ENCODE data around the gene PTOV1. TPM values are rescaled to one million over a fixed set of nuclear protein-coding genes. Genes with fewer than 3 reads are reported as not detected.

Gene PTOV1
- total and polyA plus RNA-seq, 10 of the 15 experiments (the other 5 are each of a cell fraction or from before 2014, with no cell fraction given): 3.2 to 83.5 (median 22.3) TPM

DNA sequence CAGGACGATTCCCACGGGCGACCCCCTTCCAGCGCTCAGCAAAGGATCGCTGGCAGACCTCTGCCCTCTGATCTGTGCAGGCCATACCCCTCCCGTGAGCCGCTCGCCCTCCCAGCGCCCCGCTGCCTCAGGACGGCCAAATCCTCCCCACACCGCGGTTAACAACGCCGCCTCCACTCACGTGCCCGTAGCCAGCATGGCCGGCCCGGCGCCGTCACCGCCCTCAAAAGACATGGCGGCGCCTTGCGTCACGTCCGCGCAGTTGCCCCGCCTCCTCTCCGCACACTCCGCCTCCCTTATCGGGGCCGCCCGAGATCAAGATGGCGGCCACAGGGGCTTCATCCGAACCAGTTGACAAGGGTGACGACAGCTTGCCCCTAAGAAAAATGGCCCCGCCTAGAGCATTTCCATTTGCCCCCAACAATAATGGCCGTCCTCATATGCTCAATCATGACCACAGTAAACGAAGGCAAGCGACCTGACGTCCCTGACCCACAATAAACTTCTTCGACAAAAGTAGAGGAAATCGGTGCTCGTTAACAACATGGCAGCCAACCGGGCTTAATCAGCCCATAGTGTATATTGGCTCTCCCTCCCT lies 25.6 kb downstream of the PTOV1 start (continued):
- TF ChIP-seq IRF3 (IDR thresholded peaks at IDR 0.05): no peak
- TF ChIP-seq SUZ12 (IDR thresholded peaks at IDR 0.05; ENCODE audit: unreplicated experiment): no peak
- no peak for TF ChIP-seq ZNF622 (IDR thresholded peaks at IDR 0.05)
- TF ChIP-seq WRNIP1 (IDR thresholded peaks at IDR 0.05; ENCODE audit: borderline replicate concordance, low read depth, low read length): no peak
- TF ChIP-seq E2F4 (IDR thresholded peaks at IDR 0.05; ENCODE audit: low read depth, low read length): no peak
- TF ChIP-seq TARDBP (IDR thresholded peaks at IDR 0.05; ENCODE audit: borderline replicate concordance): no peak; the same call in 1 of the 2 replicates
- no peak for TF ChIP-seq RBBP5 (conservative IDR thresholded peaks at IDR 0.05)
- TF ChIP-seq, protein P1, sequence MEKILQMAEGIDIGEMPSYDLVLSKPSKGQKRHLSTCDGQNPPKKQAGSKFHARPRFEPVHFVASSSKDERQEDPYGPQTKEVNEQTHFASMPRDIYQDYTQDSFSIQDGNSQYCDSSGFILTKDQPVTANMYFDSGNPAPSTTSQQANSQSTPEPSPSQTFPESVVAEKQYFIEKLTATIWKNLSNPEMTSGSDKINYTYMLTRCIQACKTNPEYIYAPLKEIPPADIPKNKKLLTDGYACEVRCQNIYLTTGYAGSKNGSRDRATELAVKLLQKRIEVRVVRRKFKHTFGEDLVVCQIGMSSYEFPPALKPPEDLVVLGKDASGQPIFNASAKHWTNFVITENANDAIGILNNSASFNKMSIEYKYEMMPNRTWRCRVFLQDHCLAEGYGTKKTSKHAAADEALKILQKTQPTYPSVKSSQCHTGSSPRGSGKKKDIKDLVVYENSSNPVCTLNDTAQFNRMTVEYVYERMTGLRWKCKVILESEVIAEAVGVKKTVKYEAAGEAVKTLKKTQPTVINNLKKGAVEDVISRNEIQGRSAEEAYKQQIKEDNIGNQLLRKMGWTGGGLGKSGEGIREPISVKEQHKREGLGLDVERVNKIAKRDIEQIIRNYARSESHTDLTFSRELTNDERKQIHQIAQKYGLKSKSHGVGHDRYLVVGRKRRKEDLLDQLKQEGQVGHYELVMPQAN (conservative IDR thresholded peaks at IDR 0.05): peak; percentile 35; the same call in 1 of the 2 replicates
- TF ChIP-seq YBX1 (IDR thresholded peaks at IDR 0.05): no peak
- no peak for TF ChIP-seq SMAD1 (IDR thresholded peaks at IDR 0.05; ENCODE audit: low read depth, partially characterized antibody)
- TF ChIP-seq NRF1 (conservative IDR thresholded peaks at IDR 0.05; ENCODE audit: low read depth, low read length): peak; percentile 16; the same call in 1 of the 2 replicates
- peak; percentile 29; the same call in 1 of the 2 replicates for TF ChIP-seq POLR2AphosphoS5 (IDR thresholded peaks at IDR 0.05; ENCODE audit: low read length)
- TF ChIP-seq, protein P2, sequence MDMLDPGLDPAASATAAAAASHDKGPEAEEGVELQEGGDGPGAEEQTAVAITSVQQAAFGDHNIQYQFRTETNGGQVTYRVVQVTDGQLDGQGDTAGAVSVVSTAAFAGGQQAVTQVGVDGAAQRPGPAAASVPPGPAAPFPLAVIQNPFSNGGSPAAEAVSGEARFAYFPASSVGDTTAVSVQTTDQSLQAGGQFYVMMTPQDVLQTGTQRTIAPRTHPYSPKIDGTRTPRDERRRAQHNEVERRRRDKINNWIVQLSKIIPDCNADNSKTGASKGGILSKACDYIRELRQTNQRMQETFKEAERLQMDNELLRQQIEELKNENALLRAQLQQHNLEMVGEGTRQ (IDR thresholded peaks at IDR 0.05; ENCODE audit: borderline replicate concordance, low read depth, low read length): no peak
- no peak for TF ChIP-seq KDM1A (IDR thresholded peaks at IDR 0.05; ENCODE audit: borderline replicate concordance)
- TF ChIP-seq TCF12 (IDR thresholded peaks at IDR 0.05; ENCODE audit: low read depth, low read length): no peak
- no peak for TF ChIP-seq BCL11A (IDR thresholded peaks at IDR 0.05; ENCODE audit: low read depth, low read length)
- 0 out of 4 replicates have a peak, but pooled peaks of 1 of the 2 experiments have one; percentile 19 for TF ChIP-seq SRF (IDR thresholded peaks at IDR 0.05; ENCODE audit: low read depth in 2 of 2, low read length in 2 of 2)
- TF ChIP-seq ASH2L (IDR thresholded peaks at IDR 0.05; ENCODE audit: borderline replicate concordance, low read depth): no peak
- TF ChIP-seq, protein P3, sequence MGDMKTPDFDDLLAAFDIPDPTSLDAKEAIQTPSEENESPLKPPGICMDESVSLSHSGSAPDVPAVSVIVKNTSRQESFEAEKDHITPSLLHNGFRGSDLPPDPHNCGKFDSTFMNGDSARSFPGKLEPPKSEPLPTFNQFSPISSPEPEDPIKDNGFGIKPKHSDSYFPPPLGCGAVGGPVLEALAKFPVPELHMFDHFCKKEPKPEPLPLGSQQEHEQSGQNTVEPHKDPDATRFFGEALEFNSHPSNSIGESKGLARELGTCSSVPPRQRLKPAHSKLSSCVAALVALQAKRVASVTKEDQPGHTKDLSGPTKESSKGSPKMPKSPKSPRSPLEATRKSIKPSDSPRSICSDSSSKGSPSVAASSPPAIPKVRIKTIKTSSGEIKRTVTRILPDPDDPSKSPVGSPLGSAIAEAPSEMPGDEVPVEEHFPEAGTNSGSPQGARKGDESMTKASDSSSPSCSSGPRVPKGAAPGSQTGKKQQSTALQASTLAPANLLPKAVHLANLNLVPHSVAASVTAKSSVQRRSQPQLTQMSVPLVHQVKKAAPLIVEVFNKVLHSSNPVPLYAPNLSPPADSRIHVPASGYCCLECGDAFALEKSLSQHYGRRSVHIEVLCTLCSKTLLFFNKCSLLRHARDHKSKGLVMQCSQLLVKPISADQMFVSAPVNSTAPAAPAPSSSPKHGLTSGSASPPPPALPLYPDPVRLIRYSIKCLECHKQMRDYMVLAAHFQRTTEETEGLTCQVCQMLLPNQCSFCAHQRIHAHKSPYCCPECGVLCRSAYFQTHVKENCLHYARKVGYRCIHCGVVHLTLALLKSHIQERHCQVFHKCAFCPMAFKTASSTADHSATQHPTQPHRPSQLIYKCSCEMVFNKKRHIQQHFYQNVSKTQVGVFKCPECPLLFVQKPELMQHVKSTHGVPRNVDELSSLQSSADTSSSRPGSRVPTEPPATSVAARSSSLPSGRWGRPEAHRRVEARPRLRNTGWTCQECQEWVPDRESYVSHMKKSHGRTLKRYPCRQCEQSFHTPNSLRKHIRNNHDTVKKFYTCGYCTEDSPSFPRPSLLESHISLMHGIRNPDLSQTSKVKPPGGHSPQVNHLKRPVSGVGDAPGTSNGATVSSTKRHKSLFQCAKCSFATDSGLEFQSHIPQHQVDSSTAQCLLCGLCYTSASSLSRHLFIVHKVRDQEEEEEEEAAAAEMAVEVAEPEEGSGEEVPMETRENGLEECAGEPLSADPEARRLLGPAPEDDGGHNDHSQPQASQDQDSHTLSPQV (IDR thresholded peaks at IDR 0.05): no peak
- peak; percentile 78 for TF ChIP-seq POLR2A (IDR thresholded peaks at IDR 0.05; ENCODE audit: low read depth, low read length)
- TF ChIP-seq IKZF2 (IDR thresholded peaks at IDR 0.05): no peak
- TF ChIP-seq ATF3 (IDR thresholded peaks at IDR 0.05; ENCODE audit: borderline replicate concordance, extremely low read depth, low read depth, low read length): no peak

All from GM12878 (cell line).